HepG2 (cell line): ENCODE results near the gene ALB.

Experiments
- KDM5A ChIP-seq: fragments of 200-600 bp; sonication (generic); IDR thresholded peaks from 2 replicates; pipeline ENCODE4 v1.7.0; 2018; ENCODE audit warnings: antibody characterized with exemption, mild to moderate bottlenecking, low read length, borderline replicate concordance
- ZFX ChIP-seq: sonication (generic); formaldehyde crosslinking; IDR thresholded peaks from 2 replicates; pipeline ENCODE4 v1.4.0; 2020; ENCODE audit warnings: mild to moderate bottlenecking, low read depth, missing genetic modification reagents, moderate library complexity
- TF ChIP-seq, protein P1 (sequence below): IDR thresholded peaks from 2 replicates; pipeline ENCODE4 v1.6.1; 2012; ENCODE audit warnings: inconsistent platforms

GRCh38 chr4:73440653-73441052 is 36.6 kb downstream of the ALB start:
- TF ChIP-seq KDM5A = no peak
- TF ChIP-seq ZFX (CRISPR knock-in tag) = no peak
- TF ChIP-seq, protein P1, sequence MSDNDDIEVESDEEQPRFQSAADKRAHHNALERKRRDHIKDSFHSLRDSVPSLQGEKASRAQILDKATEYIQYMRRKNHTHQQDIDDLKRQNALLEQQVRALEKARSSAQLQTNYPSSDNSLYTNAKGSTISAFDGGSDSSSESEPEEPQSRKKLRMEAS = no peak
